ENCODE data around the gene CDC27.

DNA sequence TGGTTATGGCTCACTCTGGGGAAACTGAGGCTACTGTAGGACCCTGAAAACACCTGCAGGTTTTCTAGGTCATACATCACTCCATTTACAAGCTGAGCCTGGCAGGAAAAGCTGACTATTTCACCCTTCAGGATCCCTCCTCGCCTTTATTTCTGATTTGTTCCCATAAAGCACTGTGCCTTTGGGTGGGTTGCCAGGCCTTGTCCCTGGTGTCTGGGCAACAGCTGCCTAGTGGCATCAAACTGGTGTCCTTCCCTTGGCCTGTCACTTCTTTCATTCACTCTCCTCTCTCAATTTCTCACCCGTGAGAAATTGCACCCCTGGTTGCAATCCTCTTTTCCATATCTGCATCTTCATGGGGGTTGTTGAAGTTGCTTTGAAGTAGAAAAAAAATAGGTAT lies 21.7 kb upstream of the CDC27 start:
- TF ChIP-seq ESRRG (CRISPR knock-in tag; IDR thresholded peaks at IDR 0.05) (no peak), ISL1 (CRISPR knock-in tag; IDR thresholded peaks at IDR 0.05) (no peak), ZFP30 (CRISPR knock-in tag; IDR thresholded peaks at IDR 0.05) (no peak), ZFP3 (CRISPR knock-in tag; IDR thresholded peaks at IDR 0.05) (no peak), CSDC2 (CRISPR knock-in tag; IDR thresholded peaks at IDR 0.05) (no peak)
